LHCN-M2 (cell line): ENCODE results near the gene APOBEC3C. TPM values are rescaled to one million over a fixed set of nuclear protein-coding genes. Genes with fewer than 3 reads are reported as not detected.
A peak's percentile ranks its signal among the peaks of the same experiment; 100 is the strongest.
"Not testable (repeated sequence)": the region's sequence is repeated elsewhere in the genome, so short reads cannot be mapped to it uniquely, and the experiment has no call there.

Experiments
- DNase-seq: peaks from one replicate; pipeline ENCODE4 v3.0.0-alpha.2; 2012; ENCODE audit warnings: low read depth
- polyA plus RNA-seq: library from polyadenylated mRNA; unstranded; fragments of >200 nt; gene quantifications from one replicate; pipeline ENCODE4 v1.2.1, GENCODE V29; 2012; ENCODE audit warnings: missing spikeins
- total RNA-seq: library from RNA; depleted of rRNA; stranded (reverse); fragments of >200 nt; gene quantifications from 2 replicates; pipeline ENCODE4 v1.2.3, GENCODE V29; 2014; rRNA removed

APOBEC3C gene
- total RNA-seq, result 13.5 and 14.0 TPM in 2 replicates
- polyA plus RNA-seq, result 70.6 TPM

DNA sequence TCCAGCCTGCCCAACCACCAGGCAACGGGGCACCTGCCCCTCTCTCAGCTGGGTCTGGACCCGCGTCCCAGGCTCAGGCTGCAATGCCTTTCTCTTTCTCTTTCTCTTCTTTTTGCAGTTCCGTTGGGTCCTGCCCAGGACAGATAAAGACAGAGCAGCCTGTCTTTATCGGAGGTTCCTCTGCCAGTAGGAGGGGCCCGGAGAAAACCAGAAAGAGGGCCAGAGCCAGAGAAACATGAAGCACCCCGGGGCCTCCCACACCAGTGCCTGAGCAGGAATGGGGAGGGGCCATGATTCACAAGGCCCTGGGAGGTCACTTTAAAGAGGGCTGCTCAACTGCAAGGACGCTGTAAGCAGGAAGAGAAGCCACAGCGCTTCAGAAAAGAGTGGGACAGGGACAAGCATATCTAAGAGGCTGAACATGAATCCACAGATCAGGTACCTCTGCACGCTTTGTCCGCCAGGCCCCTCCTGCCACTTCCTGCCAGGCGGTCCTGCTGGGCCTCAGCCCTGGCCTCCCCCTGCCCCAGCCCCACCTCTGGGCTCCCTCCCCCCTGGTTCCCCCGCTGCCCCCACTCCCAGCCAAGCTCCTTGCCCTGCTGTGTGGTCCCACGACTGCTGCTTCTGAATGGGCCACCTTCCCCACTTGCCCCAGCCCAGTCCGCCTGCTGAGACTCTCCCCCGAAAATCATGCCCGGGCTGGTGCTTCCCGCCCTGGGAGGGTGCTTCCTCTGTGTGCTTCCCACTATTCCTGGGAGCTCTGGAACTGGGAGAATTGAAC is at the start of gene APOBEC3C:
TSS of gene APOBEC3C (plus strand) at position 316 of the 781 bp plus-strand sequence. CDS start at position 422, 106 bp downstream.
- peak; percentile 85 for DNase-seq

DNA sequence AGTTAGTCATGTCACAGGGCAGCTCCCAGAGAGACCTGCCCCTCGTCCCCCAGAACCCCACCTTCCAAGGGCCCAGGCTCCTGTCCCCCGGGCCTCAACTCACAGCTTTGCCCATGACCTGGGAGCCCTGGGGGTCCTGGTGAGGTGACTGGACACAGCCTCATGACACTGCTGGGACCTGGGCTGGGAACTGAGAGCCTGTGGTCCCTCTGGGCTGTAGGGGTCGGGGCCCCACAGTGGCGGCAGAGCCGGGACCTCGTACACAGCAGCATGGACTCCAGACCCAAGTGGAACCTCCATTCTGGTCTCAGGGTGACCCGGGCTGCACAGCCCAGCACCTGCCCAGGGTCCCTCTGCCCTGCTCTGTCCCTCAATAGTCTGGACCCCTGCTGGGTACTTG is 49.8 kb upstream of the APOBEC3C start:
- no peak for DNase-seq

DNA sequence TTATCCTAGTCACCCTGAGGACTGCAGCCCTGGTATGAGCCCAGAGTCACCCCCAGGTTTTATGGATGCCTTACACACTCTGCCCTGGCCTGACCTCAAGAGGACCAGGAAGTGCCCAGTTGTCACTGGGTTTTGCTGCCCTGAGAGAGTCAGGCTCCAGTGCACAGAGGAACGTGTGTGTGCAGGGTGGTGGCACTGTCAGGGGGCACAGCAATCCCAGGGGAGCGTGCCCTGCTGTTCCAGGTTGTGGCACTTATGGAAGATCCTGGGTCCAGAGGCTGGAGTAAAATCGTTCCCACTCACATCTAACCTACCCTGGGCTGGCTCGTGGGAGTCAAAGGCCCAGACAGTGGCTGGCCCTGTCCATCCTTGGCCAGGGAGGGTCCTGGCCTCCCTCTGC is 49.1 kb upstream of the APOBEC3C start:
- DNase-seq, result no peak

DNA sequence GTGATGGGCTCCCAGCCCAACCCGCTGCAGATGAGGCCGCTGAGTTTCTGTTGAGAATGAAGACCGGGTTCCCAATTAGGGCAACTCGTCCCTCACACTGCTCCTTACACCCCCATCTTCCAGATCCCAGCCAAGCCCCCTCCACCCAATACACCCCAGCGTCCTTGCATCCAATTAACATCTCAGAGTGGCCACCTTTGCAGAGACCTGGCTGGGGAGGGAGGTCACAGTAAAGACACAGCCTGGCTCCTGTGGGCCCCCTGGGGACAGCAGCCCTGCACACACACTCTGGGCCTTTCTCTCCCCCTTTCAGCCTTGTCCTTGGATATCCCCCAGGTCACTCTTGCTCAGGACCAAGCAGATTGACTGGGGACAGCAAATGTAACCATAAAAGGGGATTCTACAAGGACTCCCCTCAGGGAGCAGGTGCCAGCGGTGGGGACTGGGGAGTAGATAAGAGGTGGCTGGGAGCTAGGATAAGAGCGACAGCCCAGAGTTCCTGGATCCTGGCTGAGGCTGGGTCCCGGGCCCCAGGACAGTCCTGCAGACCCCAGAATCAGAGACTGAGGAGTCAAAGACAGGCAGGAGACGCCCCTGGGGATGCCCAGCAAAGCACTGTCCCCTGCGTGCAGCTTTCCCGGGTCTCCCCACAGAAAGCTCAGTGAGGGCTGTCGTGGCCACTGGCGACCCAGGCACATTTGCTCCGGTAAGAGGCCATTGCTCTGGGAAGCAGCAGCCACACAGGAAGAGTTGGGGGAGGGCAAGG is 48.3 kb upstream of the APOBEC3C start:
- DNase-seq, result no peak

DNA sequence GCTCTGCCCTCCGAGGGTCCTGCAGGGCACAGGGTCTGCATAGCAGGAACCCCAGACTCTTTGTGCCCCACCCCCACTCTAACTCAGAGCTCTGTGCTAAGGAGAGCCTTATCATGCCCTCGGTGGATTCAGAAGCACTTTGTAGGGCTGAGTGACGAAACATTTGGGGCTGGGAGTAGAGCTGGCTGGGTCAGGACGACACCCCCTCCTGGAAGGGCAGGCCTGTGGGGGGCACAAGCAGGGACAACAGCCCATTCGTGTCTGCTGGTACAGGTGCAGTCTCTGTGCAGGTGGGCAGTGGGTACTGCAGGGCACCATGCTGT is 47.7 kb upstream of the APOBEC3C start:
- DNase-seq, result no peak

DNA sequence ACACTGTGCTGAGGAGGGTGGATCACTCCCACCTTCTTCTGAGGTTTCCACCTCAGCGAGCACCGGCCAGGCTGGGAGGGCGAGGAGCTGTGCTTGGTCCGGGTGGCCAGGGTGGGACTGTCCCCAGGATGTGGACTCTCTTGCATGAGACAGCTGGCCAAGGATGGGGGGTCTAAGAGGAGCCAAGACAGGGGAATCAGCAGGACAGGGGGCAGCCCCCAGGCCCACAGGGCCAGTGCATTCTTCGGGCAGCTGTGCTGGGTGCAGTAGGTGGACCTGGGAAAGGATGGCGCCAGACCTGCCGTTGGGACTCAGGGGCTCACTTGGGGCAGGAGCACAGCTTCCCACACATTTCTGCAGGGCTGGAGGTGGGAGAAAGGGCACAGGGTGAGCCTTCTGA is 47.1 kb upstream of the APOBEC3C start:
- DNase-seq, result no peak

DNA sequence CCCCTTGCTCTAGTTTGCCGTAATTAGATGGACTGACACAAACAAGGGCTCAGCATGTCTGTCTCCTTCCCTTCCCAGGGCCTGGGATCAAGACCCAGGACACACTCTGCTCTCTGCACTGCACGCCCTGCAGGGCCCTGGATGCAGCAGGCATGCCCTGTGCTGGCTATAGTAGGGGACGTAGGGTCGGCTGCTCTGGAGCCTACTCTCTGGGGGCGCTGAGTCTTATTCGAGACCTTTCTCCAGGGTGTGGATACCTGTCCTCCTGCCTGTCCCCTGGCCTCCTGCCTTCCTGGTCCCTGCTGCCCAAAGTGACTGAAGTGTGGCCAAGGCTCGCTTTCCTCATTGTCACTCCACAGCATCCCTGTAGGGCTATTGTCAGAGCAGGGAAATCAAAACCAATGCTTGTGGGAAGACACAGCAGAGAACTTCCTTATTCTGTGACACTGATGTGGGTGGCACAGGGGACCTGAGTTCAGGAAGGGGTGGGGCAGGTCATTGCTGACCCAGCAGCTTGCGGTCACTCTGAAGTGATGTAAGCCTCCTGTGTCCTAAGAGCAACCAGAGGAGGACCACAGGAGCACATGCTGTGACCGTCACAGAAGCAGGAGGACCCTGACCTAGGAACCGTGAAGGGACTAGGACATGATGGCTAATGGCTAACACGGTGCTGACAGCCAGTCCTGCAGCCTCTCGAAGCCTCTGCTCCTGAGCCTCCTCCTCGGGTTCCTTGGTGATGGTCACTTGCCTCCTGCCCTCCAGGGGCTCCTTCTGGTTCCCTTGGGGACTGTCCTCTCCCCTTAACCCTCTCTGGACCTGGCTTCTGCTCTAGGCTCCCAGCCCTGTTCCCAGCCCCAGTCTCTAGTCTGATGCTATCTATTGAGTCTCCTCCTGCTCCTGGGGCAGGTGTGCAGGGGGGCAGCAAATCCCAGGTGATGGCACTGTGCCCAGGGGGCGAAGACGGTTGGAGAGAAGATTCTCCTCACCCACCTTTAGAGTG is 46.3 kb upstream of the APOBEC3C start:
- no peak for DNase-seq

DNA sequence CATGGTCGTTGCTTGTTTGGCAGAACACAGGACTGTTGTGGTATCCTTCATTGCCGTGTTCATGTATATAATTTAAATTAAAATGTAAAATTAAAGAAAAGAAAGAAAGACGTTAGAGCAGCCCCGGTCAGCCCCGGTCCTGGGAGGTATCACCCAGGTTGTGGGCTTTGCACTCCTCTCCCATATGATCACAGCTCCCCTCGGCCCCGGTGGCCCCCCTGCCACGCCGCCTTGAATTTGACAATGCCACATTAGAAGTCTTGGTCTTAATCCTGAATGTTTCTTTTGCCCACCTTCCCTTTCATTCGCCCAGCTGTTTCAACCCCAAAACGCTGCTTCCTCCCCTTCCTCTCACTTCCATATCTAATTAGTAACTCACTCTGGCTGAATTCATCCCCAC is 45.3 kb upstream of the APOBEC3C start:
- no peak for DNase-seq

DNA sequence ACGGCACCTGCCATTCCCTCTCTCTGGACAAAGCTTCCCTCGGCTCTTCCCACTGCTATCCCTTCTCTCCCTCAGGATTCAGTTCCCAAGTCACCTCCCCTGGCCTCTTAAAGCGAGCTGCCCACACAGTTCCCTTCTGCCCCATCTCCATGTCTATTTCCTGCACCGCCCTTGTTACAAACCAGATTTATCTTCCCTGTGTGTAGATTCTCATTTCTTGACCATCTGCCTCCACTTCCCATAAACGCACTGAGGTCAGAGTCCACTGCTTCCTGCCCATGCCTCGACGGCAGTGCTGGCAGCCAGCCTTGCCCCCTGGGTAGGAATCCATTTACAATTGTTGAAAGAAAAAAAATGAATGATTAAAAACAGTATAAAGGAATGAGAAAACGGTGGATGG is 43.5 kb upstream of the APOBEC3C start:
- no peak for DNase-seq

DNA sequence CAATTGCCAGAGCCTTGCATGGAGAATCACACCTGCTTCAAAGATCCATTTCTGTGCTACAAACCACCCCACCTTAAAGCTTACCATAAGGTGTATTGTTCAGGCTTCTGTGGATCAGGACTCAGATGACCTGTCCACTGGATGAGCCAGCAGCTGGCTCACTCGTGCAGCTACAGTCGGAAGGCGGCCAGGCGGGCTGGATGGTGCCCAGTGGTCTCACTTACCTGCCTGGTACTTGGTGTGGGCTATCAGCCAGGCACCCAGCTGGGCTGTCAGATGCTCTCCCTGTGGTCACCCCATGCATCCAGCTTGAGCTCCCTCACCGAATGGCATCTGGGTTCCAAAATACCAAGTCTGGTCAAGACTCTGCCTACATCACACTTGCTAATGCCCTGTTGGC is 42.9 kb upstream of the APOBEC3C start:
- DNase-seq, result no peak

DNA sequence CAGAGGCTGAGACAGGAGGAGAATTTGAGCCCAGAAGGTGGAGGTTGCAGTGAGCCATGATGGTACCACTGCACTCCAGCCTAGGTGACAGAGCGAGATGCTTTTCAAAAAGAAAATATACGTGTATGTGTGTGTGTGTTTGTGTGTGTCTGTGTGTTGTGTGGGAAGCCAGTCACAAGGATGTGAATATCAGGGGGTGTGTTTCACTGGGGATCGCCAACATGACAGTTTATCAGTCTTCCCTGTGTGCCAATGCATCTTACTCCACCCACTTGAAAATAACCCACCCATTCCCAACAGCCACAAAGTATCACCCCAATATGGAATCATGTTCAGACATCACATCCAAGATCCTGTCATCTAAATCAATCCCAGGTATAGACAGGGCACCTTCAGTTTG is 42.3 kb upstream of the APOBEC3C start:
- no peak for DNase-seq

DNA sequence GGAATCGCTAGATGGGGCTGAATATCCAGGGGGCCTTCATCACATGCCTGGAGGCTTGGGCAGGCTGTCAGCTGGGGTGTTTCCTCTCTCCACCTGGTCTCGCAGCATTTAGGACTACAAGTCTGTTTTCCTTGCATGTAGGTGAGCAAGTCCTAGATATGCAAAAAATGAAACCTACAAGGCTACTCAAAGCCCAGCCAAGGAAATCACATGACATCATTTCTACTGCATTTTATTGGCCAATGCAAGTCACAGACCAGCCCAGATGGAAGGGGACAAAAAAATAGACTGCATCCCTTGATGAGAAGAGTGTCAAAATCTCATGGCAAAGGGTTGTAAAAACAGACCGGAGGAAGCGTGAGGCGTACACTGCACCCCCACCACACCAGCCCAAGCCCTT is 41.5 kb upstream of the APOBEC3C start:
- no peak for DNase-seq

DNA sequence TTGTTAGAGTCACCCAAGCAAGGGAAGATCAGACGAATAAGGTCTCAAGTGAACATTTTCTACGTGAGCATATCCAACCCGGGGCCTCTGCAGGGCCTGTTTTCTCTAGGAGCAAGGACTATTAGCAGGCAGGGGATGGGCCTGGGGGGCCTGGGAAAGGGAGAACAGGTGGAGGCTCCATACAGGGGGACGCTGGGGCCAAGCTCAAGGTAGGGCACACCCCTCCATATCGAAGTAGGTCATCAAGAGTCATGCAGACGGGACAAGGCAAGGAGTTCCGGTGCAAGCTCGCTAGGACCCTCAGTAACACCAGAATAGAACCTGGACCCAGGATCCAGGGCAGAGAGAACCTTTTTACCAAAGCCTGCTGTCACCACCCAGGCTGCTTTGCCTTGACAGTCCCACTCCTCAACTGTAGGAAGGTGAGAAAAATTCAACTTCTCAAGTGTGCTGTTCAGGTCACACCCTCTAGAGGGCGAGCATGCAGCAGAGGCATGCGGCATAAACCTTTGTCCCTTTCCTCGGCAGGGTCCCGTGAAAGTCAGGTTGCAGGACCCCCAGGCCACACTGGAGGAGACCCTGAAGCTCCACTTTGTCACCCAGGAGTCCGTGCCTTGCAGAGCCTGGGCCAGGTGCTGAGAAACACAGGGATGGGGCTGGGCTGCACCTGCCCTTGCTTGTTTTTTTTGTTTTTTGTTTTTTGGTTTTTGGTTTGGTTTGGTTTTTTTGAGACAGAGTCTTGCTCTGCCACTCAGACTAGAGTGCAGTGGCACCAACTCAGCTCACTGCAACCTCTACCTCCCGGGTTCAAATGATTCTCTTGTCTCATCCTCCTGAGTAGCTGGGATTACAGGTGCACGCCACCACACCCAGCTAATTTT is 40.5 kb upstream of the APOBEC3C start:
- DNase-seq, result no peak

DNA sequence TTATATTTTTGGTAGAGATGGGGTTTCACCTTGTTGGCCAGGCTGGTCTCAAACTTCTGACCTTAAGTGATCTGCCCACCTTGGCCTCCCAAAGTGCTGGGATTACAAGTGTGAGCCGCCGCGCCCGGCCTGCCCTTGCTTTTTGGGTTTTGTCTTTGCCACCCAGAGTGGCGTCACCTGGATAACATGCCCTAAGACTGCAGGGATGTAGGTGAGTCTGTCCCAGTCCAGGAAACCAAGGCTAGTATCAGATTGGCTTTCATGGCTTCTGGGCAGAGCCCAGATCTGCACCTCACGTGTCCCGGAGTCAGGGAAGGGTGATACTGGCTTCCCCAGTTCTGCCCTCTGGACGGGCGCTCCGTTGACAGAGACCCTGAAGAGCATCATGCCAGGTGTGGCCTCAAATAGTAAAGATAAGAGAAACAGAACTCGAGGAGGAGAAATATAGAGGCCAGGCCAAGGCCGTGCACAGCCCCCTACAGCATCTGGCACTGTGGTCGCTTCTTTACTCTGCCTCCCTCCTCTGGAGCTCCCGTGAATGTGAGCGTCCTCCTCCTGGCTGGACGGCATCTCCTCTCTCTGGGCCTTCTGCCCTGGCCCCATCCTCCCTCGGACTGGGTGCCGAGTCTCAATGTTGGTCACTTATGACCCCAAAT is 39.8 kb upstream of the APOBEC3C start:
- DNase-seq, result no peak

DNA sequence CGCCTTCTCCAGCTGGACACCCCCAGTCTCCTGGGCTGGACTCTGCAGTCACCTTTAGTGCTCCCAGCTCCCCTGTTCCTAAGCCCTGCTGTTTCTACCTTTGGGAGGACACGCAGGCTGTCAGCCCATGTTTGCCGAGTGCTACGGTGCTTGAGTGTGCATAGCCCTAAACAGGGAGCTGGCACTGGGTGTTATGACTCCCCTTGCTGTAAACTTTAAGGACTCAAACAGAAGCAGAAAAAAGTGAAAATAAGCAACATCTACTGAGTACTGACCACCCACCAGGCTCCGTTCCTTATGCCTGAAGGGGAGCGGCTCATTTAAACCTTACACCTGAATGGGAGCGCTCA is 39.3 kb upstream of the APOBEC3C start:
- no peak for DNase-seq

DNA sequence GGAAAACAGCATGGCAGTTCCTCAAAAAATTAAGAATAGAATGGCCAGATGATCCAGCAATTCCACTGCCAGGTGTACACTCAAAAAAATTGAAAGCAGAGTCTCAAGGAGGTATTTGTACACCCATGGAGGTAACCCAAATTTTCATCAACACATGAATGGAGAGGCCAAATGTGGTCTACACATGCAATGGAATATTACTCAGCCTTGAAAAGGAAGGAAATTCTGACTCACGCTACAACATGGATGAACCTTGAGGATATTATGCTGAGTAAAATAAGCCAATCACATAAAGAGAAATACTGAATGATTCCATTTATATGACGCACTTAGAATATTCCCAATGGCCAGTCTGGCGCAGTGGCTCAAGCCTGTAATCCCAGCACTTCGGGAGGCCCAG is 36.8 kb upstream of the APOBEC3C start:
- DNase-seq, result not testable (repeated sequence)

DNA sequence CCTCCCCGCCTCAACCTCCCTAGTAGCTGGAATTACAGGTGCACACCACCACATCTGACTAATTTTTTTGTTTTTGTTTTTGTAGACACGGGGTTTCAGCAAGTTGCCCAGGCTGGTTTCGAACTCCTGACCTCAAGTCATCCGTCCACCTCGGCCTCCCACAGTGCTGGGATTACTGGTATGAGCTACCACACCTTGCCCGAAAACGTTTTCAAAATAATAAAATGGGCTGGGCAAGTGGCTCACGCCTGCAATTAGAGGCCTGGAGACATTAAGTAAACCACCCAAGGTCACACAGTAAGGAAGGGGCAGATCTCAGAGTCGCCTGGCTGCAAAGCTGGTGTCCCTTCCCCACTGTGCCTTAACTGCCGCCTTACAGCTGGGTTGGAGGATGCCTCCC is 33.5 kb upstream of the APOBEC3C start:
- not testable (repeated sequence) for DNase-seq

DNA sequence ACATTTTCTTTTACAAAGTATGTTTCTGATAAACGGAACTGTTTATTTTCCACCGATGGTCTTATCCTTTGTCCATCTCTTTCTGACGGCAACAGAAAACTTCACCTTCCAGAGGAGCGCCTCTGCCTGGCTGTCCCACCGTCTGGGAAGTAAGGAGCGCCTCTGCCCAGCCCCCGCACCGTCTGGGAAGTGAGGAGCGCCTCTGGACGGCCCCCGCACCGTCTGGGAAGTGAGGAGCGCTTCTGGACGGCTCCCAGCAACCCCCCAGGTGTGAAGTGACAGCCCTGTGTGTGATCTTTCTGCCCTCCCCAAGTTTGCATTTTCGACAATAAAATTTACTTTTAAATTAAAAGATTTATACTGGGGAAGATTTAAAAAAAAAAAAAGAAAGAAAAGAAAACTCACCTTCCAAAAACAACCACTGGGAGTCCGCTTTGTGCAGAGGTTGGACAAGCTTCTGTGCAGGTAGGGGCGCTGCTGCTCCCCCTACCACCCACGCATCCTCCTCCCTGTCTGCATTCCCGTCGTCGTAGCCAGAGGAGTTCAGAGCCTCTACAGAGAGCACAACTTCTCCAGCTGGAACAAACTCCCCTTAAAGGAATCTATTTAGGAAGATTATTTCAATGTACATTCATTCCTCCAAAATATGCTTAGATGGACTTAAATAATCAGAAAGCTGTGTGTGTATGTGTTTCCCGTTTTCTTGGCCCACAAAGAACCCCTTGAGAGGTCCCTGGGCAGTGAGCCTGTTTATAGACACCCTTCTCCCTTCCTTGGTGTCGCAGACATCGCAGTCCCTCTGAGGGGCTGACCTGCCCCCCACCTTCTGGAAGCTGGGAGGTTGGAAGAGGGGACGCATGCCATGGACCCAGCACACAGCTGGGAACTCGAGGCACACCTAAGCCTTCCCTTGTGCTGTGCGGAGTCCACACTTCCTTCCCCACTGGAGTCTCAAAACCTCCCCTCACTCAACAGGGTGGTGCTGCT is 32.8 kb upstream of the APOBEC3C start:
- DNase-seq, result no peak
